ENCODE data around the gene EPHB1. TPM values are rescaled to one million over a fixed set of nuclear protein-coding genes. Genes with fewer than 3 reads are reported as not detected.

Gene EPHB1
- total RNA-seq, 1 experiment from 2014 or later: 2.8 TPM

- H3K23ac ChIP-seq (ENCODE audit: insufficient read length, low read depth, low read length): no peak overlapping the region
- Mint-ChIP-seq H3K27me3 (ENCODE audit: low read depth) (peaks cover 3% of the 10 kb centered on the region), H3K4me1 (peaks cover 21 to 22% of the 10 kb centered on the region in 2 experiments), H3K4me3 (no peak overlapping the region), H3K9me3 (no peaks in the 10 kb centered on the region), H3K36me3 (ENCODE audit: insufficient read depth in 1 of 3, low read depth in 3 of 3) (no peaks in the 10 kb centered on the region; a peak in 1 of 7 replicates), H3K27ac (no peak overlapping the region; a peak in 1 of 7 replicates)
- H3T11ph ChIP-seq (ENCODE audit: low read length): no peak overlapping the region
- H4K5ac ChIP-seq (ENCODE audit: insufficient read length, low read depth, low read length): no peak overlapping the region
- no peak overlapping the region for H3K4me2 ChIP-seq (ENCODE audit: insufficient read depth, insufficient read length, low read length)
- H3K9ac ChIP-seq (ENCODE audit: extremely low read depth, insufficient read length, low read length): no peak overlapping the region
- no peak overlapping the region for H3K4ac ChIP-seq (ENCODE audit: low read depth, low read length)
- H3K56ac ChIP-seq (ENCODE audit: insufficient read length, low read depth, low read length): no peak overlapping the region
- no peak overlapping the region for H3K14ac ChIP-seq (ENCODE audit: insufficient read depth, low read length)
- no peak overlapping the region for H2BK12ac ChIP-seq (ENCODE audit: insufficient read length, low read depth, low read length)
- WGBS (ENCODE audit: extremely low coverage, insufficient read length, low lambda C conversion rate): no CpG with 5 or more reads among the region's 6 CpGs
- H2AK5ac ChIP-seq (ENCODE audit: insufficient read length, low read length): no peak overlapping the region
- H3K4me1 ChIP-seq (ENCODE audit: insufficient read depth, low read length): peaks cover 2% of the 10 kb centered on the region; the same call in 1 of the 2 replicates
- no peaks in the 10 kb centered on the region for H3K9me3 ChIP-seq (ENCODE audit: control insufficient read depth, low read depth, low read length)
- no peak overlapping the region for H4K91ac ChIP-seq (ENCODE audit: insufficient read length, low read depth, low read length)
- H3K79me1 ChIP-seq (ENCODE audit: insufficient read depth, low read depth, low read length, poor library complexity, severe bottlenecking): no peaks in the 10 kb centered on the region
- H4K8ac ChIP-seq (replicated peaks; ENCODE audit: insufficient read length, low read depth, low read length): no peak overlapping the region
- no peak for TF ChIP-seq CTCF (conservative IDR thresholded peaks at IDR 0.05)
- H2AFZ ChIP-seq (ENCODE audit: low read length): no peak overlapping the region
- no peak overlapping the region for H2BK5ac ChIP-seq (ENCODE audit: insufficient read length, low read length)
- no peaks in the 10 kb centered on the region for H4K20me1 ChIP-seq (ENCODE audit: control insufficient read depth, insufficient read depth, insufficient read length)
- no peak overlapping the region for H2BK20ac ChIP-seq (ENCODE audit: low read depth, low read length, poor library complexity, severe bottlenecking)
- no peak overlapping the region for H2BK15ac ChIP-seq (ENCODE audit: low read depth, low read length)
- H3K18ac ChIP-seq (ENCODE audit: insufficient read length, low read depth, low read length): no peak overlapping the region
- no peak for DNase-seq
- no peaks in the 10 kb centered on the region for H3K27me3 ChIP-seq (ENCODE audit: insufficient read depth, low read length)
- no peak overlapping the region for H3K27ac ChIP-seq (ENCODE audit: insufficient read length, low read depth, low read length)
- no peaks in the 10 kb centered on the region for H3K23me2 ChIP-seq (ENCODE audit: insufficient read length, low read depth, low read length, poor library complexity, severe bottlenecking)
- H2BK120ac ChIP-seq (ENCODE audit: low read depth, low read length, poor library complexity, severe bottlenecking): no peak overlapping the region
- H3K79me2 ChIP-seq (ENCODE audit: insufficient read depth, low read length): no peaks in the 10 kb centered on the region
These were observed 59.2 kb downstream of the EPHB1 start for GRCh38 chr3:134854254-134854653.

All from H9 (cell line).